NCI-H2171 (cell line): ENCODE results near the gene KATNIP.
"Not testable (repeated sequence)": the region's sequence is repeated elsewhere in the genome, so short reads cannot be mapped to it uniquely, and the experiment has no call there.

Source experiments
- DNase-seq: peaks from one replicate; lab custom pipeline; 2025; lab: John Stamatoyannopoulos, UW

KATNIP gene

DNA sequence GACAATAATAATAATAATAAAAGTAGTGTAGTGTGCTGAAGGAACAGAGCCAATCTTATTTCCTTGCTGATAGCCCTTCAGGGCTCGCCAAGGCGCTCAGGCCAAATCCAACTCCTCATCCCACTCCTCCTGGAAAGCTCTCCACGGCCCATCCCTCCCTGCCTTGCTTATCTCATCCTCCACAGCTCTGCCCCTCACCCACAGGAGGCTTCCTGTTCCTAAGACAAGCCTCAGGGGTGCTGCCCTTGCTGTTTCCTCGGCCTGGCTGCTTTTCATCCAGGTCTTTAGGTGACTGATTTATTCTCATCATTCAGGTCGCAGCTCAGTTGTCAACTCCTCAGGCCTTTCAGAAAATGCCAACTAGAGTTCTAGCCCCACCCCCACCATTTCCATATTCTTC lies 11.4 kb upstream of the KATNIP start:
- no peak for DNase-seq

DNA sequence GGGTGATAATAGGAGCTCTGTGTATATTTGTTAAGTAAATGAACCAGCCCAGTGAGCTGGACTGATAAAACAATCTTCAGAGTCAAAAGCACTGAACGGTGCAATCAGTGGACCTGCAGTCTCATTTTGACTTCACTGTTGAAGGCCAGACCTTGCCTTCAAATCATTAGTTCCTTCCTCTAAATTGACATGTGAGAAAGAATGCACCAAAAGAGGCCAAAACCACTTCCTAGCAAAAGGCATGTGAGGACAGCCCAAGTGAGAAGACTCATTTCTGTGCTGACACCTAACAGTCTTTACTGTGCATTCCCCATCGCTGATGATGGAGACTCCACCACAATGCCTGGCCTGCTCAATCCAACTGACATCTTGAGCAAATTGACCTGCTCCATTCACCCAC lies 10.8 kb upstream of the KATNIP start:
- DNase-seq: no peak

DNA sequence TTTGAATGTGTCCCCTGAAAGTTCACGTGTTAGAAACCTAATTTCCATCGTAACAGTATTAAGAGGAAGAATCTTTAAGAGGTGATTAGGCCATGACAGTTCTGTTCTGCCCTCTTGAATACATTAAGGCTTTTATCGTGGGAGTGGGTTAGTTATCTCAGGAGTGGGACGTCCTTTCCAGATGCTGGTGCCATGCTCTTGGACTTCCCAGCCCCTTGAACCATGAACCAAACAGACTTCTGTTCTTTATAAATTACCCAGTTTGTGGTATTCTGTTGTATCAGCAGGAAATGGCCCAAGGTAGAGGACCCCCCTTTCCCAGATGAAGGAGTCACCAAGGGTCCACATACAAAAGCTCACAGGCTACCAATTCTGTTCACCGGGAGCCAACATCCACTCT lies 10.3 kb upstream of the KATNIP start:
- no peak for DNase-seq

DNA sequence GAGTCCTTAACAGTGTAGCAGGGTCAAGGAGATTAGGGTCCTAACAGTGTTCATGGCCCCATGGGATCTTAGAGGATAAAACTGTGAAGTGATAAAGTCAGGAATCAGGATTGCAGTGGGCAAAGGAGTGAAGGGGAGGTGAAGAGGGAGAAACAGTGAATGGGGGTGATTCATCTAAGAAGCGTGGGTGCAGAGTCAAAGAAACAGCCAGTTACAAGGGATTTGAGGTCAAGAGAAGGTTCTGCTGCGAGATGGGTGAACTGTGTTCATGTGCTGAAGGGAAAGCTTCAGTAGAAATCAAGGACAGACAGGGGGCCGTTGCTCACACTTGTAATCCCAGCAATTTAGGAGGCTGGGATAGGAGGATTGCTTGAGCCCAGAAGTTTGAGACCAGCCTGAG lies 6.1 kb upstream of the KATNIP start:
- no peak for DNase-seq

DNA sequence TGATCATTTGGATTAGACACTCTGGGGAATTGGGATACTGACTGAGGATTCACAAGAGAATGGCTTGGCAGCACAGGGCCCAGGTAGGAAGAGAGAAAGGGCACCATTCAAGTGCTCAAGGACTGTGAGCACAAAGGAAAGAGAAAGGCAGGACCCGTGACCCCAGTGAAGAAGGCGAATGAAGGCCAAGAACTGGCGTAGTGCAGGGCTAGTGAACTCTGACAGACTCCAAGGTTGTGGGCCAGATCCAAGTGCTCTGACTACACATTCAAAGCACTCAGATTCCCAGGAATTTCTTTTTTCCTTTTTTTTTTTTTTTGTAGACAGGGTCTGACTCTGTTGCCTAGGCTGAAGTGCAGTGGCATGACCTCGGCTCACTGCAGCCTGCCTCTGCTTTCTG lies 5.3 kb upstream of the KATNIP start:
- DNase-seq: no peak

DNA sequence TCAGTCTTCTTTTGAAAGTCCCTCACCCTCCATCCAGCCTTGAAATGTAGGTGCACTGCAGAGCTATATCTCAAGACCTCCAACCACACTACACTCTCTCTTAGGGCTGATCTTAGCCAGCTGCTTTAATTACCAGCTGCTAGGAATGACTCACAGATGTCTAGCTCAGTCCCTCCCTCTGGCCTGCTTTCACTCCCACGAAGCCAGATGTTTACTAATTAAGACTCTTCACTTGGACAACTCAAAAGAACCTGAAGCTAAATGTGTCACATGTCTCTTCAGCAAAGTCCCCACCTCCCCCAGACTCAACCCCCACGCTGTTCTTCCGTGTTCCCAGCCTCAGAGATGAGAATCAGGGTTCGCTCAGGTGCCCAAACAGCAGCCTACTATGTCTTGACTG lies 2.8 kb upstream of the KATNIP start:
- peak; percentile 11 for DNase-seq

DNA sequence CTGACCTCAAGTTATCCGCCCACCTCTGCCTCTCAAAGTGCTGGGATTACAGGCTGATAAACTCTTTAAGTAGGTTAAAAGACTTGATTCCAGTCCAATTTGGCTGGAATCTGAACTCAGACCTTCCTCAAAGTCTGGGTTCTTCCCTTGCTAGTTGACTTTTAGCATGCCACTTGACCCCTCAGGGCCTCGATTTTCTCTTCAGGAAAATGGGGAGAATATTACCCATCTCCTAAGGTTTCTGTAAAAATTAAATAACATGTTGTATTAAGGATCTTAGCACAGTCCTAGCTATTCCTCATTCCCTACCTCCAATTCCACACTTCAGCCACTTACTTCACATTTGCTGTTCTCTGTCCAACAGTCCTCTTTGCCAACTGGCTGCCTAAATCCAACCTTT lies 2.1 kb upstream of the KATNIP start:
- DNase-seq: no peak

DNA sequence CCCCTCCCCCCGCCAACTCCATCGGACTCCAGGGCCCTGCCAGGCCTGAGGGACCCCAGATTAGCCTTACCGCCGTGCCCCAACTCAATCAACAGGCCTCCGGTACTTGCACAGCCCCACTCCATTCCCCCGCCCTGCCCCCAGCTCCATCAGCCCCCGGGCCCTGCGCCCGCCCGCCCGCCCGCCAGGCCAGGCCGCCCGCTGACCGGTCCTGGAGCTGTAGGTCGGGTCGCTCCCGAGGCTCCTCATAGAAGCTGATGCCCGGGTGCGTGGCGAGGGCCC lies 539 bp upstream of the KATNIP start:
- DNase-seq: no peak

DNA sequence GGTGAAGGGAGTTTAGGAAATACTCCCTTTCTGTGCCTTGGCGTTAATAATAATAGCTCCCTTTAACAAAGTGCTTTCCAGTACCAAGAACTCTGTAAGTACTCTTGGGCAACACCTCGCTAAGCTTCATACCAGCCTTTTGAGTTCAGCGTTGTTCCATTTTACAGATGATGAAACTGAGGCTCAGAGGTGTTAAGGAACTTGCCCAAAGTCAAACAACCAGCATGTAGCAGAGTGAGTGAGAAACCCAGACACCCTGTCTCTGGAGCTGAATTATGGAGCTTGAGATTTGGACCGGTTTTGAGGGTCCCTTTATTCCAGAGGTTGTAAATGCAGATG lies 607 bp downstream of the KATNIP start:
- DNase-seq: no peak

DNA sequence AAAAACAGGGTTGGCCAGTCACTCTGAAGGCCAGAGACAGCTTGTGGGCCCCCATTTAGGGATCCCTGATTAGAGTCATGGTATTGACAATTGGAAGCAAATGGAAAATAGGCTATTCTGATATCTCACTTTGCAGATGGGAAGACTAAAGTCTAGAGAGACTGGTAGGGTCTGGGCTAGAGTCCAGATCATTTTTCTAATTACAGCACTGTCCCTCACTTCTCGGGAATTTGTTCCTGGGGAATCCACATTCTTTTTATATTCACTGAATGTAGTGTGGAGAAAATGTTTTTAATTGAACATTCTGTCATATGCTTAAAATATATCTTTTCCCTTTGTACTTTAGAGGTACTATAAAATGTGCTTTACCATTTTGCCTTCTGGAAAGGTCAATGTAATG lies 1.1 kb downstream of the KATNIP start:
- DNase-seq: no peak

DNA sequence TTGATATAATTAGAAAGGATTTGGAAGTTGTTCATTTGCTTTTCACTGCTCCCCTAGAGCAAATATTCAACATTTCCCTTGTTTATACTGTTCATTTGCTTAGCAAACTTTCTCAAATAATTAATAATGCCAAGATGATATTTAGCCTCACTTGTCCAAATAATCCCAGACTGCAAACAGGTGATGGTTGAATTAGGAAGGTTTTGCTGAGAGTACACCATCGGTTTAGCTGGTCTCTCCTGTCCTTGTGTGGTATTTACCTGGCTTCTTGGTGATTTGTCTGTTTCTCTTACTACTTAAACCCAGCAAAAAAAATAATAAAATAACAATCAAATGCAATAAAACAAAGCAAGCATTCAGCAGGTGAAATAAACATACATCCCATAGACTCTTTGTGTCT lies 6.5 kb downstream of the KATNIP start:
- no peak for DNase-seq

DNA sequence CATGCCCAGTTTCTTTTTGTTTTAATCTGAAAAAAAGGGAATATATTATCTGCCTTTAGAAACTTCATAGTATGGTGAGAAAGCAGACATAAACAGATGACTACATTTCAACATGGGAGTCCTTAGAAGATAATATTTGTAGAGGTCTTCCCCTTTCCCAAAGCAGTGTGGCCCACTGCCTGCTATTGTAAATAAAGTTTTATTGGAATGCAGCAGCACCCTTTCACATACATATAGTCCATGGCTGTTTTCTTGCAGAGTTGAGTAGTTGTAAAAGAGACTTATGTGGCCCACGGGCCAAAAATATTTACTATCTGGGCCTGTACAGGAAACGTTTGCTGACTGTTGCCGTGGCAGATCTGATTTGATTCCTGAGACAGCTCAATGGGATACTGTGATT lies 8.5 kb downstream of the KATNIP start:
- no peak for DNase-seq

DNA sequence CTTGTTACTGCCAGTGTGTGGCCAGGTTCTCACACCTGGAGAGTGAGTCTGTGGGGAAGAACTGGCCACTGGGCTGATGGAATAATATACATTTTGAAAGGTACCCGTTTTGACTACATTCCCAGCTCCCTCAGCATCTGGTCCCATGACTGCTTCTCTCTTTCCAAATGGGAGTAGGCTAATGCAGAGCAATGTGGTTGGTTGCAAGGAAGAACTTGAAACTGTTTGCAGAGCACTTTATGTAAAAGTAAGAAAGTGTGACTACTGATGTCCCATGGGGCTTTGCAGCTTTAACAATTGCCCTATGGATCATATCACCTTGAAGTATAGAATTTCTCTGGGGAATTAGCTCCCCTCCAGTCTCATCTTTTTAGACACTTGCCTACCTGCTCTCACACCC lies 9.0 kb downstream of the KATNIP start:
- DNase-seq: no peak

DNA sequence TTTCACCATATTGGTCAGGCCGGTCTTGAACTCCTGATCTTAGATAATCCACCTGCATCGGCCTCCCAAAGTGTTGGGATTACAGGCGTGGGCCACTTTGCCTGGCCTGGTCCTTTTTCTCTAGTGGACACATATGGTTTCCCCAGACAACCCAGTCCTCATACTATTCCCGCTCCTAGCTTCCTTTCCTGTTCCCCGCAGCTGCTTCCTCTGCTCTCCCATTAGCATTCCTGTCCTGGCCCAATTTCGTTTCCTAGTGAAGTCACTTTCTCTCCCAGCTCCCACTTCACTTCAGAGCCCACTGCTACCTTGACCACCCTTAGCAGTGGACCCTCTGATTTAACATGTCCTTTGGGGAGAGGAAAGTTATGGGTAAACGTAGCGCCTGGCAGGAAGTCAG lies 11.3 kb downstream of the KATNIP start:
- DNase-seq: no peak

DNA sequence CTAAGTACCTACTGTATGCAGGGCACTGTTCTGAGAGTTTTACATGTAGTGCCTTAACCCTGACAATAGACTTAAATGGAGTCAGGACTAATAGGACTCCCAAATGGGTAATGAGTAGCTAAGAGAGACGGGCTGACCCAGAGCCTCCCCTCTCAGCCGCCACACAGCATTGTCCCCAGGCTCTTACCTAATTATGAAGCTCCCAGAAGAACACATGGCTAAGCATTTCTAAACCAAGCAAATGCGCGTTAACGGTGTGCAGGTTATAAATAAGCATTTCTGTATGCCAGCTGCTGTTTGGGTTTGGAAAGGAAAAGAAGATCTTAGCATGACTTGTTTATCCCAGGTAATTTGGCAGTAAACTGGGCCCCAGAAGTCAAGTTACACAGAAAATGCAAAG lies 14.3 kb downstream of the KATNIP start:
- DNase-seq: peak; percentile 33

DNA sequence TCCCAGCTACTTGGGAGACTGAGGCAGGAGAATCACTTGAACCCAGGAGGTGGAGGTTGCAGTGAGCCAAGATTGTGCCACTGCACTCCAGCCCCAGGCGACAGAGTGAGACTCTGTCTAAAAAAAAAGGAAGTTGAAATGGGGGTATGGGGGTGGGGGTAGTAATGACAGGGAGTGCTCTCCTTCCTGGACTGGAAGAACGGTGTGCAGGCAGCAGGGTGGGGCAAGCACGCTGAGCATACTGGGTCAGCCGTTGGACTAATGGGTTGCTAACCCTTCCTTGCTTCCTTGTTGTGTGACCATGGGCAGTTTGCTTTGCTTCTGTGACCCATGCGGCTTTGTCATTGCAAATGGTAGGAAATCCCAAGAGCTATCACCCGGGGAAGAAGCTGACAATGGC lies 16.5 kb downstream of the KATNIP start:
- DNase-seq: no peak

DNA sequence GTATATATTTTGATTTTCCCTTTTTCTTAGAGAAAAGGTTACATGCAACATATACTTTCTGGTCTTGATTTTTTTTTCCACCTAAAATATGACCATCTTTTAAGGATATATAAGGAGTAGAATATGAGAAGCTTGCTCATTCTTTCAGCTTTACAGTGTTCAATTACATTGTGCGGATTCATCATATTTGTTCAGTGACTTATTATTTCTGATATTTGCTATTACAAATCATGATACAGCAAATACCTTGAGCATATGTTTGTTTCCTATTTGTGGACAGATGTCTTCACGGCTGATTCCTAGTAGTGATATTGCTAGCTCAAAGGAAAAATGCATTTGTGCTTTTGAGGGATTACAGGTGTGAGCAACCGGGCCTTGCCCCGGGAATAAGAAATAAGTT lies 18.1 kb downstream of the KATNIP start:
- no peak for DNase-seq

DNA sequence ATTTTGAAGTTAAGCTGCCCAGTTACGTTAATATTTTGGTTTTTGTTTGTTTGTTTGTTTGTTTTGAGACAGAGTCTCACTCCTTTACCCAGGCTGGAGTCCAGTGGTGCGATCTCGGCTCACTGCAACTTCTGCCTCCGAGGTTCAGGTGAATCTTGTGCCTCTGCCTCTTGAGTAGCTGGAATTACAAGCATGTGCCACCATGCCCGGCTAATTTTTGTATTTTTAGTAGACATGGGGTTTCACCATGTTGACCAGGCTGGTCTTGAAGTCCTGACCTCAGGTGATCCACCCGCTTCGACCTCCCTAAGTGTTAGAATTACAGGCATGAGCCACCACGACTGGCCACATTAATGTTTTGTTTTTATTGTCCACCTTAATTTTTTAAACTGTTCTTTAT lies 21.0 kb downstream of the KATNIP start:
- DNase-seq: not testable (repeated sequence)

DNA sequence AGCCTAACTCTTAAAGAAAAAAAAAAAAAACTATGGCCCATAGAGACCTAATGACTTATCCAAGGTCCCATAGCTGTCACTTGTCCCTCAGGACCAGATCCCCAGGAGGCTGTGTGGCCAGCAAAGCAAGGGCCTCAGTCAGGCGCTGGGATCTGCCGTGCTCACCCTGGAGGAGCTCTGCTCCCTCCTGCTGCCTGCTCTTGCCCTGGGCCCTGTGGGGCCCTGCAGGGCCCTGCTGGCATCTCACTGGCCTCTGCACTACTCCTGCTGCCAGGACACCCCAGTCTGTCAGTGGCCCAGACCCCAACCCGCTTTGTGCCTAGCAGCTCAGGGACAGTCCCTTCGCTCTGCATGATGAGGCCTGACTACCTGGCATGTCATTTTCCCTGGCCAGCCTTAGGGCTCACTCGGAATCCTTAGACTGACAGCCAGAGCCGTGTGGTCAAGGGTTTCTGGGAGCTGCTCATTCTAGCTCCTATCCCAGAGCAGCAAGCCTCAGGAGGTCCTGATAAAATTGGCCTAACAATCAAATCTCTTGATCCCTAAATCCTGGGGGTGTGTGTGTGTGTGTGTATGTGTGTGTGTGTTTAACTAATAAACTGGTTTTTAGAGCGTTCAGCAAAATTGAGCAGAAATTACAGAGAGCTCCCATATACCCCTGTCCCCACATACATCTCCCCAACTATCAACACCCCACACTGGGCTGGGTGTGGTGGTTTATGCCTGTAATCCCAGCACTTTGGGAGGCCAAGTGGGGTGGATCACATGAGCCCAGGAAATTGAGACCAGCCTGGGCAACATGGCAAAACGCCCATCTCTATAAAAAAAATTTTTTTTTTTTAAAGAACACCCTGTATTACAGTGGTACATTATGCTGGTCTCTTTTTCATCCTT lies 21.7 kb downstream of the KATNIP start:
- no peak for DNase-seq

DNA sequence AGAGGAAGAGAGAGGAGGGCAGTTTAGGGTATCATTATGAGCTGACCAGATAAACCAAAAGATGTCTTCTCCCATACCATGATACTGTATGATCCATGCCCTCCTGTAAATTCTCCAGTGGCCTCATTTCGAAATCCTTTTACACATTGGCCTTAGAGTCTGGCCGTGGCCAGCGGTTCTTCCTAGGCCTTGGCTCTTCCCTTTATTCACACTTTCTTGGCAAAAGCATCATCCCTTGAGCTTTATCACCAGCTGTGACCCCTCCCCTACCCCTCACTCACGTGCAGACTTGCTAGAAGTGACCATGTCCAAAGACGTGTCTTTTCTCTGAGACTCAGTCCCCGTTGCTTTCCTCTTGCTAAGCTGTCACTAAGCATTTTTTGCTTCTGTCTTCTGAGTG lies 22.8 kb downstream of the KATNIP start:
- DNase-seq: no peak

DNA sequence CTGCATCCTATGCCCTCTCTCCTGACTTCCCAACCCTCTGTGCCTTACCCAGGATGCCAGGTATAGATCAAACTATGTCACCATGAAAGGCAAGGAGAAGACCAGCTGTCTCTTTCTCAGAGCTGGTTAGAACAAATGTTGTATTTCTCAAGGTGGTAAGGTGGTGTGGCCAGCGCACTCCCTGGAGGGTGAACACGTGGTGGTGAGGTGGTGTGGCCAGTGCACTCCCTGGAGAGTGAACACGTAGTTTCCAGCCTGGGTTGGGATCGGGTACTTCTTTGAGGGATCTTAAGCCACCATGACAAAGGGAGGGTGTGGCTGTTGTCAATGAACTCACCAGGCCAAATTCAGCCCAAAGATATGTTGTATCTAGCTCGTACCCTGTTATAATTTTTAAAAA lies 26.8 kb downstream of the KATNIP start:
- DNase-seq: no peak

DNA sequence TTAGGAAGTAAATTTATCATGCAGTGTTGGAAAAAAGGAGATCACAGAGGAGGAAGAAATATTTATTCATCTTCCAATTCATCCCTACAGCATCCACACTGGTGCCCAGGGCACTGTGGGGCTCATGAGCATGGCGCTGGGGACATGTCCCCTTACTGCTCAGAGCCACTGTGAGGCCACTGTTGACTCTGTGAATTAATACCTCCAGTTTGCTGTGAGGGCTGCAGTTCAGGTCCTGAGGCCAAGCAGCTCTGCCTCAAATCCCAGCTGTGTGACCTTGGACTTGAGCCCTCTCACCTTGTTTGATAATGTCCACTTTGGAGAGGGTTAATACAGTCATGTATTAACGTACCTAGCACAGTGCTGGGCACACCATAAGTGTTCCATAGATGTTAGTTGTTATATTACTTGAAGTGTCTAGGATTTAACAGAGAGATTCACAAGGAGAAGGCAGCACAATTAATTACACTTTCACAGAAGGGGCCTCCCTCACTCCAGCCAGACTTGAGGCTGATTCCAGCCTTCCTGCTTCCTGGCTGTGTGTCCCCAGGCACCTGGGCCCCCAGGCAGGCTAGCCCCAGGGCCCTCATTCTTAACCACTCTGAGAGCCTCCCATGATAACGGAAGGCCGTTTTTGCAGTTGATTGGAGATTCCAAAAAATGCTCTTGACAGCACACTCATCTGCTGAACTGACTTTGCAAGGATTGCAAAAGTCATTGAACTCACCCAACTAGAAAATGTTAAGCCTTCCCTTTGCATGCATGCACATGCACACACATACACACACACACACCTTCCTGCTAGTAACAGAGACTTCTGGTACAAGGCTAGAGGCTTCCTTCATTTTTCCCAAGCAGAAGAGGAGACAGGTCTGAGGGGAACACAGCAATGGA lies 29.4 kb downstream of the KATNIP start:
- no peak for DNase-seq

DNA sequence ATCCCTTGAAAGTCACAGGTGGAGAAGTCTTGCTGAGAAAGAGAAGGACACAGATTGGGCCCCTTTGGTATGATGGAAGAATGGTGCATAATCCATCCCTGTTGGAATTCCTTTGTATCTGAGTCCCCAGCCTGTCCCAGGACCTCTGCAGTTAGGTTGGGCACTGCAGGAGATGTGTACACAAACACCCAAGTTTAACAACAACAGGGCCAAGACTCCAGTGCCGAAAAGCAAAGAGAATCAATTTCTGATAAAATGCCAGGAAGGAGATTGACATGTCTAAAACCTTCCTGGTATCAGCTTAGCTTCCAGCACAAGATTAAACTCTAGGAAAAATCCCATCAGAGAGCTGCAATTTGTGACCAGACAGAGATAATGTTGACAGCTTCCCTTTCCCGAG lies 32.9 kb downstream of the KATNIP start:
- no peak for DNase-seq

DNA sequence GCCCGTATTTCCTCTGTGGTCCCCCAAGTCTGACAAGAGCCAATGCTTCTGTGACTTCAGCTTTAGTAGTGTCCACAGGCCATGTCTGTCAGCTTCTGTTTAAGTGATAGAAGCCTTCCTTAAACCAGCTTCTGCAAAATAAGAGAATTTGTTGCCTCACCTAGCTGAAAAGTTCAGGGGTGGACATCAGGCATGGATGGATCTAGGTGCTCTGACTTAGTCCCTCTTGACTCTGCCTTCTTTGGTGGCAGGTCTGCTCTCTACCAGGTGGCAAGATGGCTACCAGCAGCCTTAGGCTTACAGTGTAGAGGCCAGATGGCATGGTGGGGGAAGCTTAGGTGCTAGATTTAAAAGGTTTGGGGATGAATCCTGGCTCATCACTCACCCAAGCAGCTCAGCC lies 33.7 kb downstream of the KATNIP start:
- no peak for DNase-seq
